Activated T-helper 1 cell treated with Interleukin-2 at 50 U/mL for 16 hours (primary cell): ENCODE data around the gene CMTR2.

Source experiments
- DNase-seq: peaks from one replicate; pipeline ENCODE4 v3.0.0-alpha.2; 2020; ENCODE audit warnings: low read depth

CMTR2 gene

DNA sequence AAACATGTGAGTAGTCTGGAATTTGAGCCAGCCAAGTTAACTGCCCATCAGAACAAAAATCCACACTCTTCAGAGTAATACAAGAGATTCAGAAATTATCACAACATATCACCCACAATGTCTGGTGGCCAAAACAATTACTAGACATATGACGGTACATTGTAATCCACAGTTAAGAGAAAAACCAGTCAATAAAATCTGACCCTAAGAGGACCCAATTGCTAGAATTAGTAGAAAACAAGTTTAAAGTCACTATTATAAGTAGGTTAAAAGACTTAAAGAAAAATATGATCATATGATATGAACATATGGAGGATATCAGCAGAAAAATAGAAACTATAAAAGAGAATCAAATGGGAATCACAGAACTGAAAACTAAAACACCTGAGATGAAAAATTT lies 15.8 kb downstream of the CMTR2 start:
- no peak for DNase-seq

- DNase-seq, result no peak
These were observed 24.9 kb downstream of the CMTR2 start for GRCh38 chr16:71264299-71264698.

DNA sequence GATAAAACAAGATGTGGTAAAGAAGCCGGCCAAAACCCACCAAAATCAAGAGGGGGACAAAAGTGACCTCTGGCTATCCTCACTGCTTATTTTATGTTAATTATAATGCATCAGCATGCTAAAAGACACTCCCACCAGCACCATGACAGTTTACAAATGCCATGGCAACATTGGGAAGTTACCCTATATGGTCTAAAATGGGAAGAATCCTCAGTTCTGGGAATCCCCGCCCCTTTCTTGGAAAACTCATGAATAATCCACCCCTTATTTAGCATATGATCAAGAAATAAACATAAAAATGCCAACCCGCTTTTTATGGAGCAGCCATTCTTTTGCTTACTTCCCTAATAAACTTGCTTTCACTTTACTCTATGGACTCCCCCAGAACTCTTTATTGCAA lies 25.6 kb downstream of the CMTR2 start:
- no peak for DNase-seq

- no peak for DNase-seq
These were observed 26.8 kb downstream of the CMTR2 start for GRCh38 chr16:71262391-71262790.

DNA sequence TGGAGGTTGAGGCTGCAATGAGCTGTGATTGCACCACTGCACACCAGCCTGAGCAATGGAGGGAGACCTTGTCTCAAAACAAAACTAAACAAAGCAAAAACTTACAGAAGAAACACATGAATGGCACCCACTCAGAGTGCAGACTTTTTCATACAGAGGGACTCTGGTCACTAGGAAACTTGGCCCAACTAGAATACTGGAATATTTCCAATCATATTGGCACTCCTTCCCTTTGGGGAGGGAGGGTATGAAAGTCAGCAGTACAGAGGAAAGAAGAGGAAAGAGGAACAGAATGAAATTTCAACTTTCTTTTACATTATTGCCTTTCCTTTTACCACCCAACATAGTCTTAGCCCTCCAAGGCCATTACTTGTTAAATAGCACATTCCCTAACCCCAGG lies 28.2 kb downstream of the CMTR2 start:
- DNase-seq, result no peak

- DNase-seq, result no peak
These were observed 30.1 kb downstream of the CMTR2 start for GRCh38 chr16:71259086-71259485.

DNA sequence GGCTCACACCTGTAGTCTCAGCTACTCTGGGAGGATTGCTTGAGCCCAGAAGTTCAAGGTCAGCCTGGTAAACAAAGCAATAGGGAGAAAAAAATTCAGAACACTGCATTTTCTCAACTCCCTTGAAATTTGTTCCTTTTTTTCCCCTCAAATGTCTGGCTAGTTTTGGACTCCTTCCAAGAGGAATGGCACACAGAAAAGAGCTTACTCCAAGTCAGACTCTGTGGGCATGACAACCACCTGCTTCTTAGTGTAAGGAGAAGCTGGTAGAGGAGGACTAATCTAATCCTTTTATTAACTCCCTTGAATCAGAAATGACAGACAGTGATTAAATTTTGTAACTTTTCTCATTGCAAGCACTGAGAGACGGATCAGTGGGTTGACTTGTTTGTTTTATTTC lies 30.8 kb downstream of the CMTR2 start:
- DNase-seq, result no peak

GRCh38 chr16:71257768-71258167 lies 31.4 kb downstream of the CMTR2 start:
- DNase-seq, result no peak

DNA sequence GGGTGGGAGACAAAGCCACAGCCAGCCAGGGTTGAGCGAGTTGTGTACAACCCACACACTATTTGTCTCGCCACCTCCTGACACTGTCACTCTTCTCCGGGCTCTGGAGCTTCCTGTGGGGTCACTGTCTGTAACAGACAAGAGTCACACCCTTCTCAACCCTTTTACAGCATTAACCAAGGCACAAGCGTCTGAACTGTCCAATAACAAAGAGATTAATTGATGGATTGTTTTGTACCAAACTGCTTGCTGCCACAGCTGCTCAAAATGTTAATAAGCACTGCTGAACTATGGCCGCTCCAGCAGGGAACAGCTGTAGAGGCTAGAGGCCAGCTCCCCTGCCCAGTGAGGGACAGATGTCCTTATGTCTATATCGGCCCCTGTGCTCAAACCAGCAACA lies 33.5 kb downstream of the CMTR2 start:
- no peak for DNase-seq

- DNase-seq, result no peak
These were observed 34.2 kb downstream of the CMTR2 start for GRCh38 chr16:71254832-71255525.

- DNase-seq, result no peak
These were observed 38.6 kb downstream of the CMTR2 start for GRCh38 chr16:71250461-71251235.

GRCh38 chr16:71249399-71249798 lies 39.8 kb downstream of the CMTR2 start:
- DNase-seq, result no peak

DNA sequence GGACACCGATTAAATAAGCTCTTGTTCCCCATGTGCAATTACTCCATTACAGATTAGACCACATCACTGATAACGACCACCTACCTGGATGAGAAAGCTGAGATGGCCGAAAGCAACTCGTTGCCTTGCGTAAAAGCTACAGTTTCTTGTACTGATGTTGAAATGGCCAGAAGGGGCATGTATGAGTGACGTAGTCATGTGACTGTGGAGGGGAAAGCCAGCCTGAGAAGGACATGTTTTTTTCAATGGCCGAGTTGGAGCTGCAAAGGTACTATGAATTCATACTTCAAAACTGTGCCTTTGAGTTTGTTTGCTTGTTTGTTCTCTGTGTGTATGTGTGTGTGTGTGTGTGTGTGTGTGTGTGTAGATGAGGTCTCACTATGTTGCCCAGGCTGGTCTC lies 41.7 kb downstream of the CMTR2 start:
- no peak for DNase-seq

- DNase-seq, result no peak
These were observed 42.9 kb downstream of the CMTR2 start for GRCh38 chr16:71246309-71246708.

DNA sequence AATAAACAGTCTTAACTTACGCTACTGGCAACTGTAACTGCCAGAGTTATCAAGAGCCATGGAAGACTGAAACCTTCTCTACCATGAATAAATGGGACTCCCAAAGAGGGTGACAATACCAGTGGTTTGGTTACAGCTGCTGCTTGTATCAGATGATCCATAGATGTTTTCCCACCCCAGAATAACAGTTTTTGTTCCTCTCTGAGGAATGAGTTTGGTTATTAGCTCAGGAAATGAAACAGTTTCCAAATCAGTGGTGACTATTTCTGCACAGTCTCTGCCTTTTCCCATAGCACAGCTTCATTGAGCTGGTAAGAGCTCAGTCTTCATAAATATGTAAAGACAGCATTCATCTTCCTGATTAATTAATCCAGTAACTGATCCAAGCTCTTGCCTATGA lies 44.7 kb downstream of the CMTR2 start:
- DNase-seq, result no peak

DNA sequence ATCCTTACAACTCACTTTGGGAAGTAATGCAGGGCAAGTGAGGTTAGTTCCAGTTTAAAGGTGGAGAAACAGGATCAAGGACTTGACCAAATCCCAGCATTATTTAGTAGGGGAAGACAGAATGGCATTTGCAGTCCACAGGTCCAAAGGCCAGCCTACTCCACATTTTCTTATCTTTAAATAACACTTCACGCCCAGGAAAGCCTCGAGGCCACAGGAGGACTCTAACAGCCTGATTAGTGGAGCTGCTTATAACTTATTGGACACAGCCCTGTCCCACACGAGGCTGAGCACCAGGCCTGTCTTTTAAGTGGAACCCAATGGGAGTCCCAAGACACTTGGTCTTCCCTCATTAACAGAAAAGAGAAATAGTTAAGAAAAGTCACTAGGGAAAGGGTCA lies 46.6 kb downstream of the CMTR2 start:
- no peak for DNase-seq

GRCh38 chr16:71242036-71242435 lies 47.2 kb downstream of the CMTR2 start:
- no peak for DNase-seq
